ENCODE results near the gene TSHZ2. TPM values are rescaled to one million over a fixed set of nuclear protein-coding genes. Genes with fewer than 3 reads are reported as not detected.

Gene TSHZ2
- total RNA-seq, 1 experiment from 2014 or later = 0.07 TPM

- H3K9me2 ChIP-seq (ENCODE audit: insufficient read depth) = no peaks in the 10 kb centered on the region
- no peak overlapping the region for H3K4me3 ChIP-seq (replicated peaks in 1 of 2; ENCODE audit: low read depth in 1 of 2, low read length in 2 of 2)
- TF ChIP-seq FOSL1 (IDR thresholded peaks at IDR 0.05; ENCODE audit: low read depth) = no peak
- no peak for TF ChIP-seq POLR2A (IDR thresholded peaks at IDR 0.05; ENCODE audit: borderline replicate concordance, extremely low read depth, insufficient read depth, insufficient read length)
- TF ChIP-seq EZH2phosphoT487 (IDR thresholded peaks at IDR 0.05; ENCODE audit: borderline replicate concordance) = no peak
- TF ChIP-seq YY1 (IDR thresholded peaks at IDR 0.05; ENCODE audit: extremely low read depth, insufficient replicate concordance, low read depth, low read length) = no peak
- TF ChIP-seq ZBTB33 (IDR thresholded peaks at IDR 0.05; ENCODE audit: extremely low read depth, insufficient replicate concordance, low read length) = no peak
- no peak for TF ChIP-seq ZNF274 (IDR thresholded peaks at IDR 0.05; ENCODE audit: low read depth, low read length)
- no peak for TF ChIP-seq ZFX (IDR thresholded peaks at IDR 0.05)
- TF ChIP-seq EZH2 (IDR thresholded peaks at IDR 0.05) = no peak
- TF ChIP-seq CEBPB (IDR thresholded peaks at IDR 0.05; ENCODE audit: low read depth) = no peak
- no peak for TF ChIP-seq CBX3 (IDR thresholded peaks at IDR 0.05; ENCODE audit: low read depth)
- TF ChIP-seq REST (IDR thresholded peaks at IDR 0.05; ENCODE audit: low read depth) = no peak
- no peak for TF ChIP-seq ATF3 (IDR thresholded peaks at IDR 0.05)
- no peak for TF ChIP-seq SIN3A (IDR thresholded peaks at IDR 0.05; ENCODE audit: low read depth)
- no peak for TF ChIP-seq JUND (IDR thresholded peaks at IDR 0.05)
- TF ChIP-seq SRF (IDR thresholded peaks at IDR 0.05; ENCODE audit: low read depth) = no peak
- TF ChIP-seq TCF7L2 (IDR thresholded peaks at IDR 0.05; ENCODE audit: borderline replicate concordance, extremely low read depth, insufficient read depth, insufficient read length) = no peak
- TF ChIP-seq RAD21 (IDR thresholded peaks at IDR 0.05; ENCODE audit: low read depth) = no peak
- no peak for TF ChIP-seq CTCF (IDR thresholded peaks at IDR 0.05 in 2 of 3, conservative IDR thresholded peaks at IDR 0.05 in 1 of 3; ENCODE audit: borderline replicate concordance in 1 of 3, insufficient read depth in 1 of 3, low read depth in 2 of 3, low read length in 2 of 3)
- no peaks in the 10 kb centered on the region for H3K4me1 ChIP-seq (ENCODE audit: control insufficient read depth in 1 of 2, insufficient read depth in 2 of 2, low read length in 2 of 2)
- H3K4me2 ChIP-seq (ENCODE audit: low read length) = no peak overlapping the region
- H3K9ac ChIP-seq (ENCODE audit: low read length) = no peak overlapping the region
- H3K36me3 ChIP-seq (ENCODE audit: control insufficient read depth in 1 of 2, insufficient read depth in 2 of 2, low read length in 2 of 2) = no peaks in the 10 kb centered on the region
- no peak for ATAC-seq
- H3K27ac ChIP-seq (ENCODE audit: low read depth, low read length) = no peak overlapping the region
- no peak for DNase-seq (ENCODE audit: low read depth, low spot score)
- POLR2A ChIA-PET = no interaction called here
- no peaks in the 10 kb centered on the region for H3K79me2 ChIP-seq (ENCODE audit: insufficient read depth, low read length)
- no peaks in the 10 kb centered on the region for H3K9me3 ChIP-seq (ENCODE audit: control insufficient read depth in 1 of 2, insufficient read depth in 1 of 2, low read depth in 1 of 2, low read length in 2 of 2)
- CTCF ChIA-PET = no interaction called here
- H2AFZ ChIP-seq (ENCODE audit: low read depth, low read length, poor library complexity, severe bottlenecking) = no peak overlapping the region
- no TSS peak for BruUV-seq (replicated peaks)
- intact Hi-C loops (cut with micrococcal nuclease) = no loop called here
- H4K20me1 ChIP-seq (ENCODE audit: insufficient read depth) = no peaks in the 10 kb centered on the region
- RAD21 ChIA-PET (ENCODE audit: low non-redundant PET in 1 of 2, low total read pairs in 2 of 2, uncharacterized antibody in 2 of 2, unreplicated experiment in 2 of 2) = no interaction called here
- peaks cover 8% of the 10 kb centered on the region; the same call in 1 of the 2 replicates for H3K27me3 ChIP-seq (ENCODE audit: insufficient read depth, low read length)
Observed at GRCh38 chr20:53408691-53409446, 436.7 kb downstream of the TSHZ2 start.

Data from HCT116 (cell line).